Caco-2 (cell line): ENCODE measurements around the gene SMIM27. TPM values are rescaled to one million over a fixed set of nuclear protein-coding genes. Genes with fewer than 3 reads are reported as not detected.

Source experiments
- BruUV-seq: library from RNA; stranded (reverse); fragments of 400-500 nt; replicated peaks from 2 replicates; lab custom pipeline; 2021; lab: Mats Ljungman, UMichigan
- CTCF ChIA-PET: fragments of 300-600 bp; sonication (Branson Sonifier 250); formaldehyde crosslinking; loops from one replicate; lab custom pipeline; 2022; ENCODE audit warnings: antibody characterized with exemption; lab: Charles Lee
- POLR2A ChIA-PET: fragments of 300-600 bp; sonication (Branson Sonifier 250); formaldehyde crosslinking; loops from one replicate; lab custom pipeline; 2022; ENCODE audit warnings: antibody characterized with exemption; lab: Charles Lee
- DNase-seq, 2 experiments: peaks; one replicate each; pipeline versions ENCODE4 v3.0.0 to v3.0.0-alpha.2; 2020 to 2022
- H3K27me3 ChIP-seq: replicated peaks from 2 replicates; pipeline ENCODE4 v1.6.0; 2011; ENCODE audit warnings: low read length; ENCODE audit not compliant: control insufficient read depth, insufficient read depth
- H3K36me3 ChIP-seq: 2 replicates; pipeline ENCODE4 v1.5.1; 2011; ENCODE audit warnings: low read length; ENCODE audit not compliant: control insufficient read depth, insufficient read depth
- H3K4me1 ChIP-seq: fragments of 250-450 bp; sonication (Bioruptor Pico); 2 replicates; pipeline ENCODE4 v1.5.1; 2020; ENCODE audit warnings: mild to moderate bottlenecking
- H3K4me3 ChIP-seq: 2 replicates; pipeline ENCODE4 v1.5.1; 2011; ENCODE audit warnings: low read depth, mild to moderate bottlenecking, control low read depth, low read length
- H3K9me3 ChIP-seq: fragments of 250-450 bp; sonication (Bioruptor Pico); 2 replicates; pipeline ENCODE4 v1.5.1; 2020; ENCODE audit warnings: mild to moderate bottlenecking, moderate library complexity
- H3K27ac Mint-ChIP-seq: one replicate; pipeline ENCODE4 v1.8.0; 2022; ENCODE audit warnings: mixed read lengths; ENCODE audit not compliant: unreplicated experiment
- H3K27me3 Mint-ChIP-seq: one replicate; pipeline ENCODE4 v1.8.0; 2022; ENCODE audit warnings: mixed read lengths; ENCODE audit not compliant: insufficient read depth, unreplicated experiment
- H3K36me3 Mint-ChIP-seq: one replicate; pipeline ENCODE4 v1.8.0; 2022; ENCODE audit warnings: mild to moderate bottlenecking, mixed read lengths; ENCODE audit not compliant: insufficient read depth, unreplicated experiment
- H3K4me1 Mint-ChIP-seq: one replicate; pipeline ENCODE4 v1.8.0; 2022; ENCODE audit warnings: low read depth, mixed read lengths; ENCODE audit not compliant: unreplicated experiment
- H3K4me3 Mint-ChIP-seq: one replicate; pipeline ENCODE4 v1.8.0; 2022; ENCODE audit warnings: mild to moderate bottlenecking, moderate library complexity, mixed read lengths; ENCODE audit not compliant: unreplicated experiment
- H3K9me3 Mint-ChIP-seq: one replicate; pipeline ENCODE4 v1.8.0; 2022; ENCODE audit warnings: mixed read lengths; ENCODE audit not compliant: unreplicated experiment
- CTCF ChIP-seq, 2 experiments: fragments of 200-600 bp in 1 of 2; IDR thresholded peaks; 1 replicate in 1 of 2; 2 replicates in 1 of 2; pipeline versions ENCODE4 v1.5.1 to v1.8.0; 2011 to 2022; ENCODE audit warnings: antibody characterized with exemption in 1 of 2, control low read depth in 1 of 2, inconsistent platforms in 1 of 2, low read depth in 1 of 2, low read length in 1 of 2, mild to moderate bottlenecking in 1 of 2, moderate library complexity in 1 of 2; ENCODE audit not compliant: insufficient read depth in 1 of 2, severe bottlenecking in 1 of 2, unreplicated experiment in 1 of 2
- intact Hi-C: fragments of 100-400 bp; cut with micrococcal nuclease; formaldehyde crosslinking; loops from one replicate; pipeline ENCODE4 v1.10.0; 2022; ENCODE audit not compliant: unreplicated experiment
- total RNA-seq: library from RNA; stranded (reverse); gene quantifications from 2 replicates; pipeline ENCODE4 v1.2.3, GENCODE V29; 2022

The SMIM27 gene
- total RNA-seq, 1 experiment from 2014 or later: 5.3 TPM

GRCh38 chr9:32566770-32567169, 14.6 kb downstream of the SMIM27 start:
- Mint-ChIP-seq H3K4me3 (no peak overlapping the region), H3K9me3 (no peaks in the 10 kb centered on the region), H3K27ac (no peak overlapping the region), H3K4me1 (no peaks in the 10 kb centered on the region), H3K27me3 (no peaks in the 10 kb centered on the region), H3K36me3 (peaks cover 40% of the 10 kb centered on the region)
- no peaks in the 10 kb centered on the region for H3K4me1 ChIP-seq
- intact Hi-C loops: no loop called here
- no peaks in the 10 kb centered on the region for H3K27me3 ChIP-seq
- DNase-seq: no peak
- no peak for TF ChIP-seq CTCF (IDR thresholded peaks at IDR 0.05; ENCODE audit: insufficient read depth in 1 of 2, low read depth in 1 of 2, low read length in 1 of 2, severe bottlenecking in 1 of 2, unreplicated experiment in 1 of 2)
- CTCF ChIA-PET: no interaction called here
- H3K36me3 ChIP-seq: no peaks in the 10 kb centered on the region
- POLR2A ChIA-PET: no interaction called here
- no peaks in the 10 kb centered on the region for H3K9me3 ChIP-seq
- no peak overlapping the region for H3K4me3 ChIP-seq
- no TSS peak for BruUV-seq

- no peaks in the 10 kb centered on the region for H3K9me3 ChIP-seq
These were observed 18.1 kb downstream of the SMIM27 start for GRCh38 chr9:32570262-32570661.

More at GRCh38 chr9:32570262-32570661, 18.1 kb downstream of the SMIM27 start:
- H3K27me3 Mint-ChIP-seq: no peaks in the 10 kb centered on the region
- no peak for DNase-seq
- Histone ChIP-seq H3K36me3 (no peaks in the 10 kb centered on the region), H3K27me3 (no peaks in the 10 kb centered on the region), H3K4me1 (peaks cover 5% of the 10 kb centered on the region; the same call in 1 of the 2 replicates), H3K4me3 (no peak overlapping the region)
- H3K27ac Mint-ChIP-seq: no peak overlapping the region
- no peaks in the 10 kb centered on the region for H3K4me1 Mint-ChIP-seq
- ChIA-PET POLR2A (no interaction called here), CTCF (no interaction called here)
- H3K4me3 Mint-ChIP-seq: no peak overlapping the region
- no TSS peak for BruUV-seq
- intact Hi-C loops: no loop called here
- no peak for TF ChIP-seq CTCF (IDR thresholded peaks at IDR 0.05; ENCODE audit: insufficient read depth in 1 of 2, low read depth in 1 of 2, low read length in 1 of 2, severe bottlenecking in 1 of 2, unreplicated experiment in 1 of 2)
- H3K9me3 Mint-ChIP-seq: no peaks in the 10 kb centered on the region
- peaks cover 37% of the 10 kb centered on the region for H3K36me3 Mint-ChIP-seq
